HepG2 (cell line): ENCODE results near the gene DIP2C. TPM values are rescaled to one million over a fixed set of nuclear protein-coding genes. Genes with fewer than 3 reads are reported as not detected.

Experiments
- ATAC-seq: fragments of 200-7000 bp; cut with Tn5 transposase; 3 replicates; pipeline ENCODE4 v1.9.1; 2020; ENCODE audit warnings: mild to moderate bottlenecking, moderate library complexity
- BruUV-seq: library from RNA; stranded (reverse); fragments of 400-500 nt; replicated peaks from 2 replicates; lab custom pipeline; 2021; lab: Mats Ljungman, UMichigan
- CTCF ChIA-PET: fragments of 300-600 bp; formaldehyde crosslinking; extraction: SDS; loops from one replicate; lab custom pipeline; 2021; ENCODE audit warnings: low total read pairs, inconsistent platforms, low intra/inter-chr PET ratio; lab: Yijun Ruan, JAX
- POLR2A ChIA-PET: fragments of 350-600 bp; sonication (Branson Sonifier 250); formaldehyde crosslinking; loops from one replicate; lab custom pipeline; 2020; ENCODE audit warnings: antibody characterized with exemption, inconsistent platforms; lab: Yijun Ruan, JAX
- DNase-seq: peaks from one replicate; pipeline ENCODE4 v3.0.0-alpha.2; 2015; ENCODE audit warnings: low spot score
- FAIRE-seq: peaks from 3 replicates; lab custom pipeline; 2011; peaks lifted over from hg19 to GRCh38; lab: Jason Lieb, UNC
- H2AFZ ChIP-seq: one replicate; pipeline ENCODE4 v1.6.1; 2011; ENCODE audit warnings: low read length, inconsistent platforms
- H3K27ac ChIP-seq: fragments of 300-600 bp; 3 replicates; pipeline ENCODE4 v1.8.0; 2011; ENCODE audit warnings: mixed run types, mild to moderate bottlenecking, mixed read lengths, low read length, inconsistent platforms; ENCODE audit not compliant: insufficient read depth; ENCODE audit errors: extremely low read length
- H3K27me3 ChIP-seq, 2 experiments: fragments of 200-600 bp in 1 of 2; 2 replicates in 1 of 2; 3 replicates in 1 of 2; pipeline versions ENCODE4 v1.6.0 to v1.8.0; 2011; ENCODE audit warnings: low read length in 2 of 2, mild to moderate bottlenecking in 2 of 2, moderate library complexity in 2 of 2, inconsistent platforms in 1 of 2; ENCODE audit not compliant: insufficient read depth in 2 of 2, control insufficient read depth in 1 of 2
- H3K36me3 ChIP-seq, 2 experiments: fragments of 200-600 bp in 1 of 2; replicated peaks in 1 of 2; 2 replicates in 1 of 2; 3 replicates in 1 of 2; pipeline versions ENCODE4 v1.5.1 to v1.8.0; 2011; ENCODE audit warnings: low read length in 2 of 2, inconsistent platforms in 1 of 2; ENCODE audit not compliant: insufficient read depth in 2 of 2, control insufficient read depth in 1 of 2
- H3K4me1 ChIP-seq: 2 replicates; pipeline ENCODE4 v1.5.1; 2012; ENCODE audit warnings: low read length, inconsistent platforms; ENCODE audit not compliant: insufficient read depth
- H3K4me2 ChIP-seq: 2 replicates; pipeline ENCODE4 v1.6.0; 2011; ENCODE audit warnings: low read depth, low read length, inconsistent platforms
- H3K4me3 ChIP-seq, 3 experiments: fragments of 200-600 bp in 1 of 3; sonication (generic), shearing (Covaris generic) in 1 of 3; replicated peaks in 1 of 3; 2 replicates each; pipeline ENCODE4 v1.5.1; 2011 to 2016; ENCODE audit warnings: low read length in 3 of 3, inconsistent platforms in 2 of 3, low read depth in 2 of 3, mild to moderate bottlenecking in 2 of 3, control low read depth in 1 of 3, mixed read lengths in 1 of 3; ENCODE audit not compliant: insufficient read depth in 1 of 3
- H3K79me2 ChIP-seq: one replicate; pipeline ENCODE4 v1.6.1; 2011; ENCODE audit warnings: low read length, inconsistent platforms; ENCODE audit not compliant: insufficient read depth
- H3K9ac ChIP-seq: 2 replicates; pipeline ENCODE4 v1.6.0; 2011; ENCODE audit warnings: mild to moderate bottlenecking, low read depth, low read length, inconsistent platforms; ENCODE audit not compliant: insufficient read depth
- H3K9me3 ChIP-seq: 2 replicates; pipeline ENCODE4 v1.5.1; 2012; ENCODE audit warnings: mild to moderate bottlenecking, low read length
- H4K20me1 ChIP-seq: 2 replicates; pipeline ENCODE4 v1.6.0; 2011; ENCODE audit warnings: inconsistent platforms, mild to moderate bottlenecking, low read length, moderate library complexity; ENCODE audit not compliant: insufficient read depth
- EZH2 ChIP-seq: conservative IDR thresholded peaks from 2 replicates; pipeline ENCODE4 v1.6.1; 2012; ENCODE audit warnings: mild to moderate bottlenecking, low read depth, low read length, moderate library complexity
- HHEX ChIP-seq: IDR thresholded peaks from 2 replicates; pipeline ENCODE4 v1.6.1; 2016; ENCODE audit warnings: control low read depth
- HNF4A ChIP-seq: sonication (generic); formaldehyde crosslinking; IDR thresholded peaks from 2 replicates; pipeline ENCODE4 v1.4.0; 2020; ENCODE audit warnings: missing genetic modification reagents
- JDP2 ChIP-seq: sonication (generic); formaldehyde crosslinking; IDR thresholded peaks from 2 replicates; pipeline ENCODE4 v1.8.1; 2022; ENCODE audit warnings: missing genetic modification reagents, borderline replicate concordance
- JUND ChIP-seq: sonication (generic); formaldehyde crosslinking; IDR thresholded peaks from 2 replicates; pipeline ENCODE4 v1.8.0; 2022; ENCODE audit warnings: mild to moderate bottlenecking, missing genetic modification reagents
- MBD4 ChIP-seq: IDR thresholded peaks from 2 replicates; pipeline ENCODE4 v1.6.1; 2012; ENCODE audit warnings: low read length, inconsistent platforms, borderline replicate concordance
- MLLT10 ChIP-seq: sonication (generic); formaldehyde crosslinking; IDR thresholded peaks from 2 replicates; pipeline ENCODE4 v1.4.0; 2020; ENCODE audit warnings: missing genetic modification reagents
- PRMT3 ChIP-seq: sonication (generic); formaldehyde crosslinking; IDR thresholded peaks from 2 replicates; pipeline ENCODE4 v1.8.1; 2022; ENCODE audit warnings: low read depth, mild to moderate bottlenecking, moderate library complexity, missing genetic modification reagents, borderline replicate concordance
- TRIM24 ChIP-seq: sonication (generic); formaldehyde crosslinking; IDR thresholded peaks from 2 replicates; pipeline ENCODE4 v1.8.0; 2022; ENCODE audit warnings: mild to moderate bottlenecking, missing genetic modification reagents
- ZBTB25 ChIP-seq: IDR thresholded peaks from 2 replicates; pipeline ENCODE4 v1.6.1; 2018; ENCODE audit warnings: missing genetic modification reagents
- ZNF136 ChIP-seq: sonication (generic); formaldehyde crosslinking; IDR thresholded peaks from 2 replicates; pipeline ENCODE4 v1.8.1; 2022; ENCODE audit warnings: low read depth, mild to moderate bottlenecking, moderate library complexity, missing genetic modification reagents
- WGBS: methylation state at CpG from one replicate; pipeline ENCODE4 v1.1.6; 2017; ENCODE audit warnings: low lambda C conversion rate; 5-methylcytosine and 5-hydroxymethylcytosine counted together
- in situ Hi-C: cut with HindIII; loops from 2 replicates; pipeline ENCODE4 v1.10.0; 2017; ENCODE audit warnings: low pct_unique_long_range_greater_than_20kb; ENCODE audit not compliant: extremely low pct_ligation_motif_present
- intact Hi-C: fragments of 100-400 bp; cut with micrococcal nuclease; formaldehyde crosslinking; loops from one replicate; pipeline ENCODE4 v1.10.0; 2022; ENCODE audit not compliant: unreplicated experiment
- polyA plus RNA-seq, 8 experiments: library from polyadenylated mRNA; depleted of rRNA in 3 of 8; stranded (reverse) in 7 of 8; unstranded in 1 of 8; fragments of >200 nt; fragmentation: Illumina TruSeq in 4 of 8; extraction: Trizol in 4 of 8; gene quantifications; 2 replicates each; pipeline versions ENCODE4 v1.2.1 to v1.2.3, GENCODE V29; 2011 to 2016; ENCODE audit warnings: low read depth in 4 of 8, missing spikeins in 1 of 8, mixed read lengths in 1 of 8; ENCODE audit not compliant: insufficient read depth in 1 of 8
- total RNA-seq, 5 experiments: library from RNA; depleted of rRNA; stranded (reverse); fragments of >200 nt; fragmentation: Illumina TruSeq; extraction: Trizol; gene quantifications; 2 replicates each; pipeline ENCODE4 v1.2.3, GENCODE V29; 2016; ENCODE audit warnings: low read depth in 1 of 5
- TF ChIP-seq, protein P1 (sequence below): sonication (generic); formaldehyde crosslinking; IDR thresholded peaks from 2 replicates; pipeline ENCODE4 v1.5.0; 2020; ENCODE audit warnings: missing genetic modification reagents

The DIP2C gene
- total and polyA plus RNA-seq, 2 of the 13 experiments (the other 11 are each of a cell fraction or from before 2014, with no cell fraction given): 2.2 to 2.7 TPM

- BruUV-seq: no TSS peak
- in situ Hi-C loops (no loop called here), intact Hi-C loops (no loop called here)
- no peak for ATAC-seq
- Histone ChIP-seq H3K9ac (no peak overlapping the region), H3K4me3 (no peak overlapping the region), H3K4me1 (no peaks in the 10 kb centered on the region), H3K79me2 (no peaks in the 10 kb centered on the region), H3K36me3 (no peaks in the 10 kb centered on the region), H2AFZ (no peak overlapping the region), H4K20me1 (no peaks in the 10 kb centered on the region), H3K27me3 (no peaks in the 10 kb centered on the region), H3K9me3 (no peaks in the 10 kb centered on the region), H3K4me2 (no peak overlapping the region), H3K27ac (no peak overlapping the region)
- no peak for FAIRE-seq
- TF ChIP-seq ZNF136 (CRISPR knock-in tag) (no peak), PRMT3 (CRISPR knock-in tag) (no peak), ZBTB25 (no peak), MBD4 (no peak), JUND (no peak), MLLT10 (CRISPR knock-in tag) (no peak), TRIM24 (no peak), JDP2 (CRISPR knock-in tag) (no peak), EZH2 (no peak), HNF4A (CRISPR knock-in tag) (no peak), HHEX (no peak)
- TF ChIP-seq, protein P1, sequence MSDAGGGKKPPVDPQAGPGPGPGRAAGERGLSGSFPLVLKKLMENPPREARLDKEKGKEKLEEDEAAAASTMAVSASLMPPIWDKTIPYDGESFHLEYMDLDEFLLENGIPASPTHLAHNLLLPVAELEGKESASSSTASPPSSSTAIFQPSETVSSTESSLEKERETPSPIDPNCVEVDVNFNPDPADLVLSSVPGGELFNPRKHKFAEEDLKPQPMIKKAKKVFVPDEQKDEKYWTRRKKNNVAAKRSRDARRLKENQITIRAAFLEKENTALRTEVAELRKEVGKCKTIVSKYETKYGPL: no peak
- no peak for DNase-seq
- ChIA-PET CTCF (no interaction called here), POLR2A (no interaction called here)
- WGBS: 99% methylated on average over 2 of the region's 2 CpGs
Observed at GRCh38 chr10:299512-299911, 390.0 kb downstream of the DIP2C start.
